K562 (cell line): ENCODE measurements around the gene CRYZL1.
"Not testable (repeated sequence)": the region's sequence is repeated elsewhere in the genome, so short reads cannot be mapped to it uniquely, and the experiment has no call there.

ENCODE experiments used
- BACH1 ChIP-seq: fragments of 200-800 bp; sonication (Bioruptor generic); IDR thresholded peaks from 2 replicates; pipeline ENCODE4 v1.6.1; 2016; ENCODE audit warnings: missing genetic modification characterization, missing compliant biosample characterization
- CEBPB ChIP-seq: fragments of 450-650 bp; IDR thresholded peaks from 2 replicates; pipeline ENCODE4 v1.6.1; 2016; ENCODE audit warnings: missing genetic modification characterization, missing compliant biosample characterization
- CEBPZ ChIP-seq: fragments of 150-350 bp; IDR thresholded peaks from 2 replicates; pipeline ENCODE4 v1.6.1; 2014; ENCODE audit warnings: low read depth, mild to moderate bottlenecking, low read length, borderline replicate concordance
- CTCF ChIP-seq, 3 experiments: IDR thresholded peaks in 2 of 3; conservative IDR thresholded peaks in 1 of 3; 2 replicates each; pipeline ENCODE4 v1.5.1; 2011 to 2012; ENCODE audit warnings: low read length in 3 of 3, mild to moderate bottlenecking in 3 of 3, control low read depth in 2 of 3, improper control_type of control experiment in 1 of 3, inconsistent platforms in 1 of 3, low read depth in 1 of 3, mixed read lengths in 1 of 3, moderate library complexity in 1 of 3; ENCODE audit not compliant: insufficient read depth in 2 of 3
- ELK1 ChIP-seq: sonication (generic); formaldehyde crosslinking; IDR thresholded peaks from 2 replicates; pipeline ENCODE4 v1.8.1; 2022; ENCODE audit warnings: missing genetic modification reagents
- FOS ChIP-seq: IDR thresholded peaks from 3 replicates; pipeline ENCODE4 v1.6.1; 2011; ENCODE audit not compliant: insufficient read length; ENCODE audit errors: extremely low read depth
- KLF13 ChIP-seq: fragments of 450-650 bp; IDR thresholded peaks from 2 replicates; pipeline ENCODE4 v1.6.1; 2016; ENCODE audit warnings: missing genetic modification characterization, low read depth, mild to moderate bottlenecking, missing compliant biosample characterization, moderate library complexity, borderline replicate concordance
- NFE2 ChIP-seq: IDR thresholded peaks from 2 replicates; pipeline ENCODE4 v1.6.1; 2014; ENCODE audit warnings: antibody characterized with exemption, low read depth
- POLR2A ChIP-seq: fragments of 450-650 bp; conservative IDR thresholded peaks from 2 replicates; pipeline ENCODE4 v1.6.1; 2016
- SP1 ChIP-seq: sonication (generic); formaldehyde crosslinking; IDR thresholded peaks from 2 replicates; pipeline ENCODE4 v1.8.1; 2022; ENCODE audit warnings: mild to moderate bottlenecking, missing genetic modification reagents

- not testable (repeated sequence) for TF ChIP-seq KLF13; POLR2A; CEBPB (tag); FOS; SP1 (CRISPR knock-in tag); ELK1 (CRISPR knock-in tag); BACH1; CEBPZ; CTCF (IDR thresholded peaks at IDR 0.05 in 2 of 3, conservative IDR thresholded peaks at IDR 0.05 in 1 of 3; ENCODE audit: insufficient read depth in 2 of 3, low read depth in 1 of 3, low read length in 3 of 3); NFE2
These were observed 24.0 kb downstream of the CRYZL1 start for GRCh38 chr21:33617565-33617964.
